Spleen (tissue), 11 donors: ENCODE data around the gene TAF4. TPM values are rescaled to one million over a fixed set of nuclear protein-coding genes. Genes with fewer than 3 reads are reported as not detected.
A peak's percentile ranks its signal among the peaks of the same experiment; 100 is the strongest.

Experiments used
- DNase-seq: peaks from one replicate; pipeline ENCODE4 v3.0.0-alpha.2; 2020
- H3K27ac ChIP-seq, 8 donors: fragments of 200-600 bp; sonication (generic) in 7 of 8; 1 replicate in 4 of 8; 2 replicates in 4 of 8; pipeline versions ENCODE4 v1.5.0 to v1.8.0; 2016 to 2021; ENCODE audit warnings: inconsistent platforms in 4 of 8, mild to moderate bottlenecking in 4 of 8, moderate library complexity in 1 of 8
- H3K27me3 ChIP-seq, 7 donors: fragments of 200-600 bp; sonication (generic) in 6 of 7; replicated peaks in 1 of 7; 1 replicate in 4 of 7; 2 replicates in 3 of 7; pipeline versions ENCODE4 v1.5.0 to v1.8.0; 2016 to 2021; ENCODE audit warnings: inconsistent platforms in 3 of 7, mild to moderate bottlenecking in 1 of 7
- H3K36me3 ChIP-seq, 6 donors: fragments of 200-600 bp; sonication (generic) in 5 of 6; 1 replicate in 4 of 6; 2 replicates in 2 of 6; pipeline versions ENCODE4 v1.5.0 to v1.8.0; 2016 to 2021; ENCODE audit warnings: inconsistent platforms in 2 of 6
- H3K4me1 ChIP-seq, 6 donors: fragments of 200-600 bp; sonication (generic) in 5 of 6; 1 replicate in 3 of 6; 2 replicates in 3 of 6; pipeline versions ENCODE4 v1.5.0 to v1.8.0; 2016 to 2021; ENCODE audit warnings: inconsistent platforms in 3 of 6
- H3K4me3 ChIP-seq, 8 donors: fragments of 200-600 bp; sonication (generic) in 7 of 8; 1 replicate in 4 of 8; 2 replicates in 4 of 8; pipeline versions ENCODE4 v1.5.0 to v1.8.0; 2016 to 2021; ENCODE audit warnings: inconsistent platforms in 4 of 8, mild to moderate bottlenecking in 4 of 8, moderate library complexity in 2 of 8
- H3K9me3 ChIP-seq, 8 donors: fragments of 200-600 bp; sonication (generic) in 7 of 8; 1 replicate in 4 of 8; 2 replicates in 4 of 8; pipeline versions ENCODE4 v1.5.0 to v1.8.0; 2016 to 2021; ENCODE audit warnings: inconsistent platforms in 4 of 8
- POLR2A ChIP-seq, 3 donors: fragments of 450-650 bp; IDR thresholded peaks; one replicate each; pipeline ENCODE4 v1.5.1; 2017; ENCODE audit warnings: antibody characterized with exemption in 3 of 3, mild to moderate bottlenecking in 1 of 3
- POLR2AphosphoS5 ChIP-seq, 3 donors: sonication (generic); formaldehyde crosslinking; IDR thresholded peaks; one replicate each; pipeline ENCODE4 v1.5.1; 2017; ENCODE audit warnings: antibody characterized with exemption in 3 of 3
- WGBS, 5 donors: extraction: QIAGEN DNeasy Blood & Tissue Kit in 3 of 5; methylation state at CpG; one replicate each; pipeline versions ENCODE4 v1.1.5 to v1.1.7; 2013 to 2018; 5-methylcytosine and 5-hydroxymethylcytosine counted together
- intact Hi-C: fragments of 100-400 bp; cut with DNase I; formaldehyde crosslinking; loops from one replicate; pipeline ENCODE4 v1.15.0; 2023; ENCODE audit warnings: low total_unique reads
- polyA plus RNA-seq, 3 donors: library from polyadenylated mRNA; stranded (reverse); fragments of 200-250 nt; gene quantifications; one replicate each; pipeline ENCODE4 v1.2.1, GENCODE V29; 2013
- total RNA-seq, 7 donors: library from RNA; depleted of rRNA in 3 of 7; stranded (reverse); fragments of >200 nt in 3 of 7; fragmentation: NEBNext Ultra II Directional in 4 of 7; extraction: Animal tissue kit (Norgen Biotek cat#: 25700) in 4 of 7; gene quantifications; one replicate each; pipeline versions ENCODE4 v1.1.0 to v1.2.1, GENCODE V29; 2016 to 2021
- TF ChIP-seq, protein P1 (sequence below), 11 experiments: fragments of 200-600 bp in 7 of 11; fragments of 450-650 bp in 4 of 11; sonication (generic) in 4 of 11; IDR thresholded peaks in 8 of 11; conservative IDR thresholded peaks in 3 of 11; 1 replicate in 7 of 11; 2 replicates in 4 of 11; pipeline versions ENCODE4 v1.4.0 to v1.8.0; 2016 to 2021; ENCODE audit warnings: antibody characterized with exemption in 11 of 11, inconsistent platforms in 4 of 11, mild to moderate bottlenecking in 1 of 11
- donor health status: healthy with polysubstance abuse.
- donor health status: DM: no; HTN: no; CAD: no; lungs with moderate emphysema.
- donor health status: DM: no; HTN: no; CAD: no.
- donor health status: Bipolar disorder and iron deficiency.
- donor health status: healthy.
- donor health status: DM: no; HTN: no; CAD: no.
- donor health status: DM: yes; HTN: yes; CAD: no.

TAF4 gene
- total and polyA plus RNA-seq, 10 donors = 4.3 to 28.3 (median 16.5) TPM

DNA sequence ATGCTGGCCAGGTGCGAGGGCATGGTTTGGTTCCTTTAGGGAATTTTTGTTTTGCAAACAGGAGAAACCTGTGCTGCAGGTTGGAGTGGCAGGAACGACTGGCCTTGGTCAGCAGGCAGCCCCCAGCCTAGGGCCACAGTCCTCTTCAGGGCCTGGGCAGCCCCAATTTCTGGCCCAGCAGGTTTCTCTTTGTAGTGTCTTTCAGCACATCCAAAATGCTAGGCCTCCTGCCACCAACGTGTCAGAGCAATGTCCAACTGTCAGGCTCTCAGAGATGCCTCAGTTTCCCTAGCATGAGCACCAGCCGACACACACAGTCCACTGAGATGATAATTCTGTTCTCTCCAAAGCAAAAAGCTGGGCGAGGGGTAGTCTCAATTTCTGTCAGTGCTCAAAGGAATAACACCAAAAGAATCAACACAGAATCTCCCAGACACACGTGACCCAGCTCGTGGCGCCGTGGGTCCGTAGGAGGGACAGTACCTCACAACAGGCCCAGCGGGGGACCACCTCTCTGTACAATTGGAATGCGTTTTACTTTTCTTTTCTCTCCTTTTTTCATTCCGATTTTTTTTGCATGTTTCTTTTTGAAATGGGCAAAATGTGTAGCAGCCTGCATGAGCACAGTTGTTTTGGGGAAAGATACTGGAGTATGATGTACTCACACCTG is 125.9 kb downstream of the TAF4 start:
- Histone ChIP-seq H3K4me1 (peaks cover 0 to 6% (median 0%) of the 10 kb centered on the region in 6 donors), H3K9me3 (no peaks in the 10 kb centered on the region), H3K27ac (no peak overlapping the region), H3K4me3 (no peak overlapping the region), H3K27me3 (peaks cover 0 to 11% (median 0%) of the 10 kb centered on the region in 7 donors), H3K36me3 (no peaks in the 10 kb centered on the region)
- WGBS, 5 donors = 81 to 85% (median 82%) methylated on average over 12 to 13 of the region's 13 CpGs
- intact Hi-C loops = no loop called here
- TF ChIP-seq POLR2A (IDR thresholded peaks at IDR 0.05) (no peak), POLR2AphosphoS5 (IDR thresholded peaks at IDR 0.05) (no peak)
- TF ChIP-seq, protein P1, sequence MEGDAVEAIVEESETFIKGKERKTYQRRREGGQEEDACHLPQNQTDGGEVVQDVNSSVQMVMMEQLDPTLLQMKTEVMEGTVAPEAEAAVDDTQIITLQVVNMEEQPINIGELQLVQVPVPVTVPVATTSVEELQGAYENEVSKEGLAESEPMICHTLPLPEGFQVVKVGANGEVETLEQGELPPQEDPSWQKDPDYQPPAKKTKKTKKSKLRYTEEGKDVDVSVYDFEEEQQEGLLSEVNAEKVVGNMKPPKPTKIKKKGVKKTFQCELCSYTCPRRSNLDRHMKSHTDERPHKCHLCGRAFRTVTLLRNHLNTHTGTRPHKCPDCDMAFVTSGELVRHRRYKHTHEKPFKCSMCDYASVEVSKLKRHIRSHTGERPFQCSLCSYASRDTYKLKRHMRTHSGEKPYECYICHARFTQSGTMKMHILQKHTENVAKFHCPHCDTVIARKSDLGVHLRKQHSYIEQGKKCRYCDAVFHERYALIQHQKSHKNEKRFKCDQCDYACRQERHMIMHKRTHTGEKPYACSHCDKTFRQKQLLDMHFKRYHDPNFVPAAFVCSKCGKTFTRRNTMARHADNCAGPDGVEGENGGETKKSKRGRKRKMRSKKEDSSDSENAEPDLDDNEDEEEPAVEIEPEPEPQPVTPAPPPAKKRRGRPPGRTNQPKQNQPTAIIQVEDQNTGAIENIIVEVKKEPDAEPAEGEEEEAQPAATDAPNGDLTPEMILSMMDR (IDR thresholded peaks at IDR 0.05 in 8 of 11, conservative IDR thresholded peaks at IDR 0.05 in 3 of 11) = no peak
- peak; percentile 51 for DNase-seq

- Histone ChIP-seq H3K27me3 (peaks cover 0 to 11% (median 0%) of the 10 kb centered on the region in 7 donors), H3K9me3 (no peaks in the 10 kb centered on the region), H3K4me1 (peaks cover 0 to 6% (median 0%) of the 10 kb centered on the region in 6 donors), H3K27ac (no peak overlapping the region), H3K36me3 (no peaks in the 10 kb centered on the region), H3K4me3 (no peak overlapping the region)
- peak; percentile 59 for DNase-seq
- TF ChIP-seq, protein P1 (IDR thresholded peaks at IDR 0.05 in 8 of 11, conservative IDR thresholded peaks at IDR 0.05 in 3 of 11) = no peak
- WGBS, 5 donors = 77 to 87% (median 80%) methylated on average over 22 to 27 of the region's 27 CpGs
- intact Hi-C loops = no loop called here
Observed at GRCh38 chr20:61938839-61939690, 126.6 kb downstream of the TAF4 start.

DNA sequence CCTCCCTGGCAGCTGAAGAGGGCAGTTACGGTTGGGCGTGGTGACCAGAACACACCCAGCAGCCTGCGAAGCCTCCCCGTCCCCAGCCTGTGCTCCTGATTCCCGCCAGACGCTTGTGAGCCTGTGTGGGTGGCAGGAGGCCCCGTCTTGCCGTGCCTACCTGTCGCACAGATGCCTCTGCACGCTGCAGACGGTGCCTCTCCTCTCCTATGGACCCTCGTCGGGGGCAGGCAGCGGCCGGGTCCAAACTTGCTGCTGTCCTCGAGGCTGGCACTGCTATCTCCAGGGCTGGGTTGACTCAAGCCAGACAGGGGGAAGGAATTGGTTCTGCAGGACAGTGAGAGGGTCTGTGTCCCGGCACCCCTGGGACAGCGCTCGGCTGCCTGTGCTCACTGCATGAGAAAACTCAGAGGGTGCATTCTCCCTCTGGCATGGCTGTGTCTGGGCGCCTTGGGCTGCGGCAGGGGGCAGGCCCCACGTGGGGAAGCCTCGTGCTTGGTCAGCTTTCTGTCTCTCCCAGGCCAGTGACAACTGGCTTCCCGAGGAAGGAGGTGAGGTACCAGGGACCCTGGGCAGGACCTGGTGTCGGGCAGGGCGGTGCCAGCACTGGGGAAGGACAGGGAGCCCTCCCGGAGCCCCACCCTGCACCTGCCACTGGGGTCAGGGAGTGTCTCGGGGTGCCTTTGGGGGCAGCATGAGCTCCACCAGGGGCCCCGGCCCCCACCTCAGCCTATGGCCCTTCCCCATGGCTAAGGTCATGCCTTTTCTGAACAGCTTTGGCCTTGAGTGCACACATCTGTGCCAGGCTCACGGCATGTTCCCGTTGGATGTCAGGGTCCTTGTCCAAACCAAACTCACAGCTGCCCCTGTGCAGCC is 127.5 kb downstream of the TAF4 start:
- TF ChIP-seq, protein P1 (IDR thresholded peaks at IDR 0.05 in 8 of 11, conservative IDR thresholded peaks at IDR 0.05 in 3 of 11) = no peak
- TF ChIP-seq POLR2A (IDR thresholded peaks at IDR 0.05) = no peak
- peak in 1 of 3 donors; percentile 16 for TF ChIP-seq POLR2AphosphoS5 (IDR thresholded peaks at IDR 0.05)
- H3K27ac ChIP-seq = no peak overlapping the region
- H3K4me1 ChIP-seq = peaks cover 0 to 6% (median 0%) of the 10 kb centered on the region in 6 donors
- H3K4me3 ChIP-seq = no peak overlapping the region
- 68 to 82% (median 78%) methylated on average over 7 to 31 of the region's 31 CpGs for WGBS, 5 donors
- H3K36me3 ChIP-seq = no peaks in the 10 kb centered on the region
- H3K9me3 ChIP-seq = no peaks in the 10 kb centered on the region
- peaks cover 0 to 11% (median 0%) of the 10 kb centered on the region in 7 donors for H3K27me3 ChIP-seq
- intact Hi-C loops = no loop called here
- DNase-seq = peak; percentile 71
